Endothelial cell of hepatic sinusoid (primary cell): Measurements from ENCODE around the gene MT1G.
"Not testable (repeated sequence)": the region's sequence is repeated elsewhere in the genome, so short reads cannot be mapped to it uniquely, and the experiment has no call there.

Experiments
- in situ Hi-C: cut with HindIII; loops from 2 replicates; pipeline ENCODE4 v1.10.0; 2017; ENCODE audit warnings: low sequenced_read_pairs

MT1G gene

GRCh38 chr16:56621665-56622445 is 46.0 kb downstream of the MT1G start:
- in situ Hi-C loops, result not testable (repeated sequence)

DNA sequence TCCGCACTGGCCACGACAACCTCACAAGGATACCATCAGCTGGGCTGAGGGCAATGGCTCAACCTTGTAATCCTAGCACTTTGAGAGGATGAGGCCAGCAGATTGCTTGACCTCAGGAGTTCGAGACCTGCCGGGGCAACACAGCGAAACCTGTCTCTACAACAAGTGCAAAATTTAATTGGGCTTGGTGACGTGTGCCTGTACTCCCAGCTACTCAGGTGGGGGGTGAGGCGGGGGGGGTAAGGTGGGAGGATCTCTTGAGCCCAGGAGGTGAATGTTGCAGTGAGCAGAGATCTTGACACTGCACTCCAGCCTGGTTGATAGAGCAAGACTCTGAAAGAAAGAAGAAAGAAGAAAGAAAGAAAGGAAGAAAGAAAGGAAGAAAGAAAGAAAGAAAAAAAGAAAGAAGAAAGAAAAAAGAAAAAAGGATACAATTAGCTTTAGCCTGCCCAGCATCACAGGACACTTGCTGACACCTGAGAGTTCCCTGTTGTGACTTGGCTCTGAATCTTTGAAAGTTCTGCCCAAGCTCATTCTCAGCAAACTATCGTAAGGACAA is 47.4 kb downstream of the MT1G start:
- in situ Hi-C loops, result no loop called here

DNA sequence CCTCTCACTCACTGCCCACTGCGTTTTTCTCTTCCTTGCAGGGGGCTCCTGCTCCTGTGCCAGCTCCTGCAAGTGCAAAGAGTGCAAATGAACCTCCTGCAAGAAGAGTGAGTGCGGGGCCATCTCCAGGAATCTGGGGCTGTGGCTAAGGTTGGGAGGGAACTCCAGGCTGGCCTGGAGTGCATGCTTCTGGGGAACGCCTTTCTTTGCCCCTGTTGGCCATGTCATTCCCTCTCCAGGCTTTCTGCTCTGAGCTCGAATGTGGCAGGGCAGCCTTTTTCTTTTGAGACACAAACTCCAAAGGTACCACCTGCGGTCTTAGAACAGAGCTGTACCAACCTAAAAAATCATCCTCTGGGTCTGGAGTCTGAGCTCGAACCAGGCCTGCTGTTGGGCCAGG is 49.7 kb downstream of the MT1G start:
- in situ Hi-C loops, result no loop called here

GRCh38 chr16:56617212-56618085 is 50.4 kb downstream of the MT1G start:
- in situ Hi-C loops, result no loop called here
